ENCODE data around the gene MSMO1. TPM values are rescaled to one million over a fixed set of nuclear protein-coding genes. Genes with fewer than 3 reads are reported as not detected.
"Not testable (repeated sequence)": the region's sequence is repeated elsewhere in the genome, so short reads cannot be mapped to it uniquely, and the experiment has no call there.

MSMO1 gene
- total and polyA plus RNA-seq, 10 of the 15 experiments (the other 5 are each of a cell fraction or from before 2014, with no cell fraction given): 63.6 to 168 (median 105) TPM

DNA sequence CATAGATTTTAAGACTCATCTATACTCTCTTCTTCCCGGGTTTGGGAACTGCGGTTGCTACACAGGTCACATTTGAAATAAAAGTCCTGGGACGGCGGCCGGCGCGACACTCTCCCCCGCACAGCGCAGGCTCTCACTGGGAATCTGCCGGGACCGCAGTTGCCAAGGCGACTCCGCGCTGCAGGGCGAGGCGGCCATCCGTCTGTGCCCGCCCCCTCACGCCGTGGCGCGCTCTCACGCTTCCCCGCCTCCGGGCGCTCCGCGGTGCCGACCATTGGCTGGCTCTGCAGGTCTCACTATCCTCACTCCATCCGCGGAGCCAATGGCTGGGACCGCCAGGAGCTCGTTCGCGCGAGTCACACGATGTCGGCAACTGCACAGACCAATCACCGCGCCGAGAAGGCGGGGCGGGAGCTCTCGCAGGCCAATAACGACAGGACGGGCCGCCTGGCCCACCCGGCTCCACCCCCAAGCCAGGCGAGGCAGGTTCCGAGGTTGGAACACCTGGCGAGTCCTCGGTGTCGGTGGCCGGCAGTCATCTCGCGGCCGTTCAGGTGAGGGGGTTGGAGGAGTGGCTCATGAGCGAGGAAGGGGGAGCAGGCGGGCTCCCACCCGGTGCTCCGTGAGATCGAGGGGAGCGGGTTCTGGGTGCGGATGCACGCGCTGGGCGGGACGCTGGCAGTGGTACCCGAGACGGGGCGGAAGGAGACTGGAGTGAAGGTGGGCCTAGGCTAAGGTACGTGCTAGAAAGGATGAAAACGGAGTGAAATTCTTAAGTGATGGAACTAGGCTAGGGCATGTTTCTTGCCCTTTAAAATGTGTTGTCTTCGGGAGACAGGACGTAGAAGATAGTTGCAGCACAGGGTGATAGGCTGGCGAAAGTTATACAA lies at the start of gene MSMO1 (continued):
- peak; percentile 85 for TF ChIP-seq NKRF (conservative IDR thresholded peaks at IDR 0.05)
- TF ChIP-seq TCF3 (IDR thresholded peaks at IDR 0.05; ENCODE audit: borderline replicate concordance, insufficient read depth, low read depth, low read length): peak; percentile 91; the same call in 1 of the 2 replicates
- peak in 1 of 2 experiments; percentile 85 for TF ChIP-seq BHLHE40 (IDR thresholded peaks at IDR 0.05; ENCODE audit: borderline replicate concordance in 1 of 2, low read depth in 2 of 2, low read length in 1 of 2)
- TF ChIP-seq RFX5 (IDR thresholded peaks at IDR 0.05; ENCODE audit: low read depth, low read length): peak; percentile 87
- TF ChIP-seq ATF2 (IDR thresholded peaks at IDR 0.05; ENCODE audit: low read length): no peak
- peak; percentile 51 for TF ChIP-seq NFYA (IDR thresholded peaks at IDR 0.05; ENCODE audit: borderline replicate concordance, low read depth, low read length)
- TF ChIP-seq, protein P1, sequence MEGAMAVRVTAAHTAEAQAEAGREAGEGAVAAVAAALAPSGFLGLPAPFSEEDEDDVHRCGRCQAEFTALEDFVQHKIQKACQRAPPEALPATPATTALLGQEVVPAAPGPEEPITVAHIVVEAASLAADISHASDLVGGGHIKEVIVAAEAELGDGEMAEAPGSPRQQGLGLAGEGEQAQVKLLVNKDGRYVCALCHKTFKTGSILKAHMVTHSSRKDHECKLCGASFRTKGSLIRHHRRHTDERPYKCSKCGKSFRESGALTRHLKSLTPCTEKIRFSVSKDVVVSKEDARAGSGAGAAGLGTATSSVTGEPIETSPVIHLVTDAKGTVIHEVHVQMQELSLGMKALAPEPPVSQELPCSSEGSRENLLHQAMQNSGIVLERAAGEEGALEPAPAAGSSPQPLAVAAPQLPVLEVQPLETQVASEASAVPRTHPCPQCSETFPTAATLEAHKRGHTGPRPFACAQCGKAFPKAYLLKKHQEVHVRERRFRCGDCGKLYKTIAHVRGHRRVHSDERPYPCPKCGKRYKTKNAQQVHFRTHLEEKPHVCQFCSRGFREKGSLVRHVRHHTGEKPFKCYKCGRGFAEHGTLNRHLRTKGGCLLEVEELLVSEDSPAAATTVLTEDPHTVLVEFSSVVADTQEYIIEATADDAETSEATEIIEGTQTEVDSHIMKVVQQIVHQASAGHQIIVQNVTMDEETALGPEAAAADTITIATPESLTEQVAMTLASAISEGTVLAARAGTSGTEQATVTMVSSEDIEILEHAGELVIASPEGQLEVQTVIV (IDR thresholded peaks at IDR 0.05; ENCODE audit: borderline replicate concordance, partially characterized antibody): peak; percentile 98
- peak; percentile 90 for TF ChIP-seq CEBPZ (IDR thresholded peaks at IDR 0.05; ENCODE audit: low read depth, low read length)
- peak; percentile 39; the same call in 1 of the 2 replicates for TF ChIP-seq BACH1 (IDR thresholded peaks at IDR 0.05; ENCODE audit: borderline replicate concordance)
- TF ChIP-seq POLR2AphosphoS2 (IDR thresholded peaks at IDR 0.05; ENCODE audit: low read depth, low read length): 0 out of 2 replicates have a peak, but pooled peaks have one; percentile 36

- H4K20me1 ChIP-seq (ENCODE audit: control insufficient read depth, insufficient read depth); in situ Hi-C loops (cut with MboI); H3K4me2 ChIP-seq (ENCODE audit: control insufficient read depth, insufficient read depth); RAD21 ChIA-PET (ENCODE audit: unreplicated experiment); H2AFZ ChIP-seq (ENCODE audit: control insufficient read depth, low read depth, low read length); H3K27ac ChIP-seq (ENCODE audit: control insufficient read depth, insufficient read depth); intact Hi-C loops (cut with micrococcal nuclease; ENCODE audit: unreplicated experiment); DNase-seq (ENCODE audit: low read depth, low spot score); H3K9ac ChIP-seq (ENCODE audit: control insufficient read depth, insufficient read depth, low read length); H3K27me3 ChIP-seq (replicated peaks in 1 of 2; ENCODE audit: control insufficient read depth in 2 of 2, insufficient read depth in 2 of 2, low read length in 1 of 2); H3K4me1 ChIP-seq (ENCODE audit: control insufficient read depth, insufficient read depth, low read length); FAIRE-seq; BruUV-seq (replicated peaks); ATAC-seq; CTCF ChIA-PET; H3K9me3 ChIP-seq (replicated peaks; ENCODE audit: control insufficient read depth, insufficient read depth, low read length); SMC1A ChIA-PET (ENCODE audit: uncharacterized antibody, unreplicated experiment); H3K4me3 ChIP-seq; H3K79me2 ChIP-seq (ENCODE audit: control insufficient read depth, insufficient read depth, low read length); H3K36me3 ChIP-seq (ENCODE audit: control insufficient read depth in 2 of 2, insufficient read depth in 2 of 2, low read length in 1 of 2); POLR2A ChIA-PET: not testable (repeated sequence)
- WGBS (ENCODE audit: insufficient coverage, insufficient replicate concordance, low lambda C conversion rate, missing lambda C conversion rate): 93% methylated on average over 10 of the region's 20 CpGs
These were observed 47.9 kb upstream of the MSMO1 start for GRCh38 chr4:165279531-165279930.

Data from GM12878 (cell line).